GM10266 (cell line): ENCODE data around the gene MAPT.
"Not testable (repeated sequence)": the region's sequence is repeated elsewhere in the genome, so short reads cannot be mapped to it uniquely, and the experiment has no call there.

Experiments used
- DNase-seq: peaks from one replicate; pipeline ENCODE4 v3.0.0; 2012; ENCODE audit errors: extremely low spot score
- CTCF ChIP-seq: IDR thresholded peaks from 2 replicates; pipeline ENCODE4 v1.5.1; 2012; ENCODE audit warnings: mild to moderate bottlenecking, low read depth; ENCODE audit not compliant: control insufficient read depth, insufficient read depth; ENCODE audit errors: missing control alignments

MAPT gene

GRCh38 chr17:46010597-46011186, 116.3 kb downstream of the MAPT start:
- DNase-seq = no peak
- no peak for TF ChIP-seq CTCF

- TF ChIP-seq CTCF = no peak
- no peak for DNase-seq
Measured at GRCh38 chr17:46011711-46012505, 117.6 kb downstream of the MAPT start.

- DNase-seq = no peak
- no peak for TF ChIP-seq CTCF
Measured at GRCh38 chr17:46012506-46013079, 118.2 kb downstream of the MAPT start.

GRCh38 chr17:46013127-46013501, 118.8 kb downstream of the MAPT start:
- TF ChIP-seq CTCF = no peak
- DNase-seq = no peak

- TF ChIP-seq CTCF = no peak
- no peak for DNase-seq
Measured at GRCh38 chr17:46013502-46014165, 119.3 kb downstream of the MAPT start.

- not testable (repeated sequence) for DNase-seq
Measured at GRCh38 chr17:46019408-46019925, 125.1 kb downstream of the MAPT start.

- DNase-seq = peak; percentile 59
- no peak for TF ChIP-seq CTCF
Measured at GRCh38 chr17:46020023-46020761, 125.8 kb downstream of the MAPT start.
